IMR-90 (cell line): Measurements from ENCODE around the gene SMG5. TPM values are rescaled to one million over a fixed set of nuclear protein-coding genes. Genes with fewer than 3 reads are reported as not detected.

Source experiments
- ATAC-seq: fragments of 200-7000 bp; cut with Tn5 transposase; 2 replicates; pipeline ENCODE4 v1.9.1; 2020; ENCODE audit warnings: low read depth, mild to moderate bottlenecking, moderate library complexity
- BruUV-seq: library from RNA; stranded (reverse); fragments of 400-500 nt; replicated peaks from 2 replicates; lab custom pipeline; 2021; lab: Mats Ljungman, UMichigan
- CTCF ChIA-PET: fragments of 300-600 bp; formaldehyde crosslinking; extraction: SDS; loops from one replicate; lab custom pipeline; 2021; ENCODE audit warnings: antibody characterized with exemption; lab: Yijun Ruan, JAX
- POLR2A ChIA-PET: fragments of 300-600 bp; sonication (Branson Sonifier 250); formaldehyde crosslinking; loops from one replicate; lab custom pipeline; 2022; ENCODE audit warnings: antibody characterized with exemption; ENCODE audit not compliant: unreplicated experiment; lab: Charles Lee
- DNase-seq: peaks from one replicate; pipeline ENCODE4 v3.0.0; 2013
- H2AFZ ChIP-seq: replicated peaks from 2 replicates; pipeline ENCODE3; 2013; ENCODE audit warnings: low read length, mild to moderate bottlenecking; ENCODE audit not compliant: poor library complexity
- H2AK5ac ChIP-seq: 2 replicates; pipeline ENCODE4 v1.6.1; 2013; ENCODE audit warnings: low read depth, low read length, inconsistent platforms
- H2AK9ac ChIP-seq: replicated peaks from 2 replicates; pipeline ENCODE3; 2013; ENCODE audit warnings: mild to moderate bottlenecking, low read depth, low read length, moderate library complexity; ENCODE audit not compliant: poor library complexity
- H2BK120ac ChIP-seq: 2 replicates; pipeline ENCODE4 v1.6.1; 2013; ENCODE audit warnings: low read depth, low read length, inconsistent platforms
- H2BK15ac ChIP-seq: 3 replicates; pipeline ENCODE4 v1.6.1; 2013; ENCODE audit warnings: low read depth, low read length, inconsistent platforms
- H2BK20ac ChIP-seq: 2 replicates; pipeline ENCODE4 v1.6.1; 2013; ENCODE audit warnings: low read depth, mild to moderate bottlenecking, inconsistent platforms, low read length, moderate library complexity
- H2BK5ac ChIP-seq: 2 replicates; pipeline ENCODE4 v1.6.1; 2013; ENCODE audit warnings: mild to moderate bottlenecking, low read depth, low read length, inconsistent platforms; ENCODE audit not compliant: poor library complexity, severe bottlenecking
- H3K14ac ChIP-seq: replicated peaks from 2 replicates; pipeline ENCODE4 v1.6.1; 2013; ENCODE audit warnings: low read depth, low read length, inconsistent platforms
- H3K18ac ChIP-seq: 2 replicates; pipeline ENCODE4 v1.6.1; 2013; ENCODE audit warnings: low read depth, low read length, control low read depth
- H3K23ac ChIP-seq: 2 replicates; pipeline ENCODE4 v1.6.1; 2013; ENCODE audit warnings: low read depth, low read length, inconsistent platforms
- H3K27ac ChIP-seq: 2 replicates; pipeline ENCODE4 v1.5.1; 2013; ENCODE audit warnings: mild to moderate bottlenecking, control low read depth, low read length; ENCODE audit not compliant: insufficient read depth
- H3K27me3 ChIP-seq: 2 replicates; pipeline ENCODE4 v1.6.1; 2013; ENCODE audit warnings: low read length; ENCODE audit not compliant: control insufficient read depth, insufficient read depth
- H3K36me3 ChIP-seq: 2 replicates; pipeline ENCODE4 v1.6.1; 2013; ENCODE audit warnings: low read length, mixed read lengths; ENCODE audit not compliant: control insufficient read depth, insufficient read depth
- H3K4ac ChIP-seq: 2 replicates; pipeline ENCODE4 v1.6.1; 2013; ENCODE audit warnings: low read depth, low read length, inconsistent platforms
- H3K4me1 ChIP-seq: 2 replicates; pipeline ENCODE4 v1.6.1; 2013; ENCODE audit warnings: low read length, mixed read lengths; ENCODE audit not compliant: control insufficient read depth, insufficient read depth
- H3K4me2 ChIP-seq: 2 replicates; pipeline ENCODE4 v1.6.1; 2013; ENCODE audit warnings: low read depth, mild to moderate bottlenecking, control low read depth, low read length, moderate library complexity
- H3K4me3 ChIP-seq: 2 replicates; pipeline ENCODE4 v1.5.1; 2013; ENCODE audit warnings: low read depth, mild to moderate bottlenecking, control low read depth, low read length, moderate library complexity; ENCODE audit not compliant: insufficient read depth
- H3K56ac ChIP-seq: 2 replicates; pipeline ENCODE4 v1.6.1; 2013; ENCODE audit warnings: low read length, inconsistent platforms; ENCODE audit not compliant: insufficient read depth; ENCODE audit errors: extremely low read depth
- H3K79me1 ChIP-seq, 2 experiments: 2 replicates each; pipeline ENCODE4 v1.6.1; 2013; ENCODE audit warnings: low read length in 2 of 2, inconsistent platforms in 1 of 2, low read depth in 1 of 2
- H3K9ac ChIP-seq: 2 replicates; pipeline ENCODE4 v1.6.1; 2013; ENCODE audit warnings: low read depth, low read length, control low read depth
- H3K9me1 ChIP-seq: 2 replicates; pipeline ENCODE4 v1.6.1; 2013; ENCODE audit warnings: low read length, inconsistent platforms; ENCODE audit not compliant: insufficient read depth
- H3K9me3 ChIP-seq: 2 replicates; pipeline ENCODE4 v1.6.1; 2013; ENCODE audit warnings: low read length; ENCODE audit not compliant: control insufficient read depth, insufficient read depth
- H4K20me1 ChIP-seq: 2 replicates; pipeline ENCODE4 v1.6.1; 2013; ENCODE audit warnings: low read length, inconsistent platforms; ENCODE audit not compliant: insufficient read depth
- H4K5ac ChIP-seq: 2 replicates; pipeline ENCODE4 v1.6.1; 2013; ENCODE audit warnings: mild to moderate bottlenecking, low read depth, low read length, control low read depth
- H4K8ac ChIP-seq, 2 experiments: 2 replicates each; pipeline ENCODE4 v1.6.1; 2013; ENCODE audit warnings: low read depth in 2 of 2, low read length in 2 of 2, control low read depth in 1 of 2, inconsistent platforms in 1 of 2
- H4K91ac ChIP-seq: 2 replicates; pipeline ENCODE4 v1.6.1; 2013; ENCODE audit warnings: low read depth, low read length, inconsistent platforms; ENCODE audit not compliant: insufficient read depth
- BHLHE40 ChIP-seq: fragments of 150-350 bp; IDR thresholded peaks from 2 replicates; pipeline ENCODE4 v1.6.1; 2016; ENCODE audit warnings: mild to moderate bottlenecking, low read depth, low read length
- CEBPB ChIP-seq: IDR thresholded peaks from 2 replicates; pipeline ENCODE4 v1.6.1; 2012; ENCODE audit warnings: low read depth, low read length, improper control_type of control experiment
- CHD1 ChIP-seq: IDR thresholded peaks from 2 replicates; pipeline ENCODE4 v1.6.1; 2012; ENCODE audit warnings: low read depth, low read length, improper control_type of control experiment
- CTCF ChIP-seq: conservative IDR thresholded peaks from 2 replicates; pipeline ENCODE4 v1.5.1; 2012; ENCODE audit warnings: mild to moderate bottlenecking, low read depth, low read length, improper control_type of control experiment
- ELK1 ChIP-seq: fragments of 150-350 bp; IDR thresholded peaks from 2 replicates; pipeline ENCODE4 v1.6.1; 2016; ENCODE audit warnings: low read depth, mild to moderate bottlenecking, low read length, moderate library complexity, borderline replicate concordance
- FOS ChIP-seq: fragments of 150-350 bp; IDR thresholded peaks from 2 replicates; pipeline ENCODE4 v1.6.1; 2016; ENCODE audit warnings: low read depth, low read length
- MAFK ChIP-seq: IDR thresholded peaks from 2 replicates; pipeline ENCODE4 v1.6.1; 2012; ENCODE audit warnings: low read depth, low read length, improper control_type of control experiment
- MAZ ChIP-seq: IDR thresholded peaks from 2 replicates; pipeline ENCODE4 v1.6.1; 2012; ENCODE audit warnings: low read depth, mild to moderate bottlenecking, low read length, improper control_type of control experiment, moderate library complexity, borderline replicate concordance
- MXI1 ChIP-seq: IDR thresholded peaks from 2 replicates; pipeline ENCODE4 v1.6.1; 2012; ENCODE audit warnings: low read depth, mild to moderate bottlenecking, low read length, moderate library complexity, borderline replicate concordance
- NFE2L2 ChIP-seq: fragments of 150-350 bp; IDR thresholded peaks from 2 replicates; pipeline ENCODE4 v1.6.1; 2016; ENCODE audit warnings: low read depth, mild to moderate bottlenecking, low read length
- POLR2A ChIP-seq: IDR thresholded peaks from 2 replicates; pipeline ENCODE4 v1.6.1; 2012; ENCODE audit warnings: mild to moderate bottlenecking, low read depth, low read length
- RAD21 ChIP-seq: IDR thresholded peaks from 2 replicates; pipeline ENCODE4 v1.6.1; 2012; ENCODE audit warnings: low read length, improper control_type of control experiment
- RCOR1 ChIP-seq: IDR thresholded peaks from 2 replicates; pipeline ENCODE4 v1.6.1; 2012; ENCODE audit warnings: mild to moderate bottlenecking, low read length, improper control_type of control experiment; ENCODE audit not compliant: insufficient replicate concordance
- RFX5 ChIP-seq: IDR thresholded peaks from 2 replicates; pipeline ENCODE4 v1.8.0; 2012; ENCODE audit warnings: low read depth, mild to moderate bottlenecking, low read length, moderate library complexity
- SMC3 ChIP-seq: fragments of 150-350 bp; IDR thresholded peaks from 2 replicates; pipeline ENCODE4 v1.6.1; 2016; ENCODE audit warnings: low read depth, mild to moderate bottlenecking, antibody characterized with exemption, low read length, moderate library complexity
- WGBS, 2 experiments: methylation state at CpG; one replicate each; pipeline versions ENCODE4 v1.1.5 to v1.1.7; 2013; ENCODE audit warnings: missing lambda C conversion rate in 2 of 2; ENCODE audit not compliant: insufficient read length in 1 of 2; ENCODE audit errors: extremely low coverage in 2 of 2; 5-methylcytosine and 5-hydroxymethylcytosine counted together
- dilution Hi-C: fragments of 300-500 bp; cut with HindIII; formaldehyde crosslinking; loops from one replicate; pipeline ENCODE4 v1.14.3; 2018; ENCODE audit warnings: low sequenced_read_pairs; ENCODE audit not compliant: unreplicated experiment
- in situ Hi-C: fragments of 300-500 bp; cut with MboI; formaldehyde crosslinking; loops from 3 replicates; pipeline ENCODE4 v1.14.3; 2019; ENCODE audit warnings: low sequenced_read_pairs, inconsistent platforms, mixed read lengths
- intact Hi-C: fragments of 100-400 bp; cut with micrococcal nuclease; formaldehyde crosslinking; loops from 2 replicates; pipeline ENCODE4 v1.10.0; 2022
- polyA plus RNA-seq, 3 experiments: library from polyadenylated mRNA; depleted of rRNA; stranded (reverse); fragments of >200 nt; gene quantifications; 2 replicates each; pipeline ENCODE4 v1.2.3, GENCODE V29; 2012; ENCODE audit warnings: low replicate concordance in 1 of 3
- total RNA-seq: library from RNA; depleted of rRNA; stranded (reverse); fragments of >200 nt; gene quantifications from 2 replicates; pipeline ENCODE4 v1.2.3, GENCODE V29; 2012
- TF ChIP-seq, protein P1 (sequence below): fragments of 150-350 bp; IDR thresholded peaks from 2 replicates; pipeline ENCODE4 v1.6.1; 2017; ENCODE audit warnings: mild to moderate bottlenecking, antibody characterized with exemption, low read length, low read depth

The SMG5 gene
- total and polyA plus RNA-seq, 2 of the 4 experiments (the other 2 are of a cell fraction), result 34.7 to 37.3 TPM

GRCh38 chr1:156283521-156283920 is 896 bp upstream of the SMG5 start:
- Histone ChIP-seq H3K14ac (peak overlapping the region; percentile 99), H4K20me1 (peaks cover 30% of the 10 kb centered on the region), H3K56ac (peak overlapping the region; percentile 77), H3K4me1 (peaks cover 9% of the 10 kb centered on the region), H3K79me1 (peaks cover 36 to 57% of the 10 kb centered on the region in 2 experiments; a peak in 3 of 4 replicates), H3K18ac (no peak overlapping the region), H2BK15ac (no peak overlapping the region; the same call in 2 of the 3 replicates), H3K36me3 (peaks cover 11% of the 10 kb centered on the region), H4K8ac (peak overlapping the region; percentile 59 to 99; a peak in 3 of 4 replicates), H2BK20ac (no peak overlapping the region), H2BK120ac (peak overlapping the region; percentile 18; the same call in 1 of the 2 replicates), H3K9ac (peak overlapping the region; percentile 76), H2AK9ac (peak overlapping the region; percentile 92), H3K9me1 (peaks cover 7% of the 10 kb centered on the region), H3K27ac (peak overlapping the region; percentile 62), H3K4me2 (peak overlapping the region; percentile 83), H2BK5ac (peak overlapping the region; percentile 67), H3K27me3 (no peaks in the 10 kb centered on the region), H3K4me3 (peak overlapping the region; percentile 67), H4K5ac (peak overlapping the region; percentile 74), H3K23ac (peak overlapping the region; percentile 97; the same call in 1 of the 2 replicates), H3K4ac (peak overlapping the region; percentile 95), H4K91ac (peak overlapping the region; percentile 85), H2AFZ (peak overlapping the region; percentile 92), H3K9me3 (no peaks in the 10 kb centered on the region), H2AK5ac (peak overlapping the region; percentile 63)
- in situ Hi-C loops (no loop called here), dilution Hi-C loops (no loop called here), intact Hi-C loops (no loop called here)
- no peak for DNase-seq
- no TSS peak for BruUV-seq
- ChIA-PET POLR2A (interaction anchor here (1.3 to 1.7 kb wide), 2 partner anchors 12 to 71 kb away, joined by 4 to 8 read pairs; partner anchors contain the start of genes GLMP and PMF1), CTCF (no interaction called here)
- no peak for TF ChIP-seq POLR2A
- TF ChIP-seq, protein P1, sequence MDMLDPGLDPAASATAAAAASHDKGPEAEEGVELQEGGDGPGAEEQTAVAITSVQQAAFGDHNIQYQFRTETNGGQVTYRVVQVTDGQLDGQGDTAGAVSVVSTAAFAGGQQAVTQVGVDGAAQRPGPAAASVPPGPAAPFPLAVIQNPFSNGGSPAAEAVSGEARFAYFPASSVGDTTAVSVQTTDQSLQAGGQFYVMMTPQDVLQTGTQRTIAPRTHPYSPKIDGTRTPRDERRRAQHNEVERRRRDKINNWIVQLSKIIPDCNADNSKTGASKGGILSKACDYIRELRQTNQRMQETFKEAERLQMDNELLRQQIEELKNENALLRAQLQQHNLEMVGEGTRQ, result no peak
- TF ChIP-seq MAZ, result no peak
- TF ChIP-seq RAD21, result no peak
- no peak for TF ChIP-seq MXI1
- no peak for TF ChIP-seq NFE2L2
- TF ChIP-seq MAFK, result no peak
- TF ChIP-seq CHD1, result no peak
- no peak for TF ChIP-seq CTCF
- TF ChIP-seq RFX5, result no peak
- TF ChIP-seq SMC3, result no peak
- TF ChIP-seq RCOR1, result no peak
- TF ChIP-seq BHLHE40, result no peak
- TF ChIP-seq FOS, result no peak
- TF ChIP-seq ELK1, result no peak
- no peak for TF ChIP-seq CEBPB
- WGBS, 2 experiments, result no CpG with 5 or more reads among the region's 1 CpG
- no peak for ATAC-seq
